ENCODE measurements around the gene GSK3A.

GSK3A gene

DNA sequence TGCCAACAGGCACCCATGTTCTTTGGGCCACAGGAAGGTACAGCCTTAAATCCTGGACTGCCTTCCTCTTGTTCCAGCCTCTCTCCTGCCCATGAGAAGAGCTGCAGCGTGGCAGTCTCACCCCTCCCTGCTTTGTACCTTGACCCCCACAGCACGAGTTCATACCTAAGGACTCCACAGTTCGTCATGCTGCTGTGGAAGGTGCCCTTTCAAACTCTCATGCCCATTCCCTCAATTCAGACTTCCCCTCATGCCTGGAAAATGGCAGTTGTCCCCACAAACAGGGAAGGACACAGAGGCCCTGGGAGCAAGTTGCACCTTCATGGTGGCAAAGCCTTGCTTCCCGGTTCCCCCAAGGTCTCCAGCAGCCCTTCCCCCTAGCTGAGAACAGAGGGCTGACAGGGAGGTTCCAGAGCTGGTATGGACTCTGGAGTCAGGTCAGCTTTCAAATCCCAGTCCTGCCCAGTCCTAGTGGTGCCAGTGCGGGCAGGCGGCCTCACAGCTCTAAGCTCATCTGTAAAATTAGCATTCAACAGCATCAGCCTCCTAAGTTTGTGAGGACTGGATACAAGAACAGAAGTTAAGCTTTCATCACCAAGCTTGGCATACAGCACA, 8.6 kb downstream of the GSK3A start:
- DNase-seq, result no peak
- Histone ChIP-seq H3K4me1 (no peaks in the 10 kb centered on the region), H3K9me3 (no peaks in the 10 kb centered on the region), H3K36me3 (peaks cover 57% of the 10 kb centered on the region), H3K4me3 (ENCODE audit: low read depth, low read length) (no peak overlapping the region), H3K27me3 (no peaks in the 10 kb centered on the region)
- TF ChIP-seq, protein P1, sequence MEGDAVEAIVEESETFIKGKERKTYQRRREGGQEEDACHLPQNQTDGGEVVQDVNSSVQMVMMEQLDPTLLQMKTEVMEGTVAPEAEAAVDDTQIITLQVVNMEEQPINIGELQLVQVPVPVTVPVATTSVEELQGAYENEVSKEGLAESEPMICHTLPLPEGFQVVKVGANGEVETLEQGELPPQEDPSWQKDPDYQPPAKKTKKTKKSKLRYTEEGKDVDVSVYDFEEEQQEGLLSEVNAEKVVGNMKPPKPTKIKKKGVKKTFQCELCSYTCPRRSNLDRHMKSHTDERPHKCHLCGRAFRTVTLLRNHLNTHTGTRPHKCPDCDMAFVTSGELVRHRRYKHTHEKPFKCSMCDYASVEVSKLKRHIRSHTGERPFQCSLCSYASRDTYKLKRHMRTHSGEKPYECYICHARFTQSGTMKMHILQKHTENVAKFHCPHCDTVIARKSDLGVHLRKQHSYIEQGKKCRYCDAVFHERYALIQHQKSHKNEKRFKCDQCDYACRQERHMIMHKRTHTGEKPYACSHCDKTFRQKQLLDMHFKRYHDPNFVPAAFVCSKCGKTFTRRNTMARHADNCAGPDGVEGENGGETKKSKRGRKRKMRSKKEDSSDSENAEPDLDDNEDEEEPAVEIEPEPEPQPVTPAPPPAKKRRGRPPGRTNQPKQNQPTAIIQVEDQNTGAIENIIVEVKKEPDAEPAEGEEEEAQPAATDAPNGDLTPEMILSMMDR (IDR thresholded peaks at IDR 0.05; ENCODE audit: low read depth, low read length), result no peak

GRCh38 chr19:42233106-42233505, 9.3 kb downstream of the GSK3A start:
- Histone ChIP-seq H3K36me3 (peaks cover 63% of the 10 kb centered on the region), H3K27me3 (no peaks in the 10 kb centered on the region), H3K4me3 (ENCODE audit: low read depth, low read length) (no peak overlapping the region), H3K9me3 (no peaks in the 10 kb centered on the region), H3K4me1 (no peaks in the 10 kb centered on the region)
- no peak for DNase-seq
- TF ChIP-seq, protein P1 (IDR thresholded peaks at IDR 0.05; ENCODE audit: low read depth, low read length), result no peak

GRCh38 chr19:42232435-42232834, 10.0 kb downstream of the GSK3A start:
- no peaks in the 10 kb centered on the region for H3K9me3 ChIP-seq
- DNase-seq, result no peak
- H3K27me3 ChIP-seq, result no peaks in the 10 kb centered on the region
- no peak overlapping the region for H3K4me3 ChIP-seq (ENCODE audit: low read depth, low read length)
- TF ChIP-seq, protein P1 (IDR thresholded peaks at IDR 0.05; ENCODE audit: low read depth, low read length), result no peak
- no peaks in the 10 kb centered on the region for H3K4me1 ChIP-seq
- peaks cover 68% of the 10 kb centered on the region for H3K36me3 ChIP-seq

GRCh38 chr19:42230571-42230970, 11.8 kb downstream of the GSK3A start:
- TF ChIP-seq, protein P1 (IDR thresholded peaks at IDR 0.05; ENCODE audit: low read depth, low read length), result no peak
- Histone ChIP-seq H3K4me1 (no peaks in the 10 kb centered on the region), H3K4me3 (ENCODE audit: low read depth, low read length) (no peak overlapping the region), H3K9me3 (no peaks in the 10 kb centered on the region), H3K27me3 (no peaks in the 10 kb centered on the region), H3K36me3 (peaks cover 76% of the 10 kb centered on the region)
- DNase-seq, result no peak

DNA sequence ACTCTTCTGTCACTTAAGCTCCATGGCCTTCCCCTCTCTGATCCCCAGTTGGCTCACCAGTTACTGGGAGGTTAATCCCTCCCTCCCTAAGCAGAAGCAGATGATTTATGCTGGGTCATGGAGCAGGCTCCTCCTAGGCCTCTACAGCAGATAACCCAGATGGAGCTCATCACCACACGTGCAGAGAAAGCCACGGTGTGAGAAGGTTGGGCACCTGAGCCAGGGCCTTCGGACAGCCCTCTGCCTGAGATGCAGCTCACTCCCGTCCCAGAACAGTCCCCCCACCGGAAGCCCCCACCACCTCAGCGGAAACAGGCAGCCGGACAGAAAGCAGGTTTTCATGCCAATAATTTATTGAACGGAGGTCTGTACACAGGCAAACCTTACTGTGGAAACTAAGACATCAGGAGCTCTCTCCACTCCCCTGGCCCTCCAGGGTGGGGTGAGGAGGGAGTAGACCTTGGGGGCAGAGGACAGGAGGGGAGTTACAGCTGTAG, 12.5 kb downstream of the GSK3A start:
- no peak for DNase-seq
- H3K9me3 ChIP-seq, result no peaks in the 10 kb centered on the region
- H3K36me3 ChIP-seq, result peaks cover 78% of the 10 kb centered on the region
- TF ChIP-seq, protein P1 (IDR thresholded peaks at IDR 0.05; ENCODE audit: low read depth, low read length), result no peak
- no peak overlapping the region for H3K4me3 ChIP-seq (ENCODE audit: low read depth, low read length)
- no peaks in the 10 kb centered on the region for H3K27me3 ChIP-seq
- no peaks in the 10 kb centered on the region for H3K4me1 ChIP-seq

DNA sequence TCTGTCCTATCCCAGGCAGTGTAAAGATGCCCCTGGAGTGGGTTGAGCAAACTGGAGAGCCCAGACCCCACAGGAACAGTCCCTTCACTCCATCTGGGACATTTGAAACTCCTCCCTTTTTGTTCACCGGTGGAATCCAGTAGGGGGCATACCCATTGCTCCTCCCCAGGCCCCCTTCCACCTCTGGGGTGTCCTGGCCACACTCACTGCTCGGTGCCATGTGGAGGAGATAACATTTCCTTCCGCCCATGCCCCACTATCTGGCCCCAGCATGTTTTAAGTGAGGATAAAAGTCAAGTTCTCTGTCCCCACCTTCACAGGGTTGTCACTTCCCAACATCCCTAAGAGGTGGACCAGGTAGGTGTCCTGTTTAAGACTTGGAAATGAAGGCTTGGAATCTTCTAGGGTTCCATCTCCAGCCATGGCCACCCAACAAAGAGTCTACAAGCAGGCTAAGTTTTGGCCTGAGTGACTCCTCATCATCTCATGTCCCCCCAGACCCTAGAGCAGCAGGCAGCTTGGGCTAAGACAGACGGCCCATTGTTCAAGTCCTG, 13.0 kb downstream of the GSK3A start:
- H3K4me3 ChIP-seq (ENCODE audit: low read depth, low read length), result no peak overlapping the region
- no peak for DNase-seq
- TF ChIP-seq, protein P1 (IDR thresholded peaks at IDR 0.05; ENCODE audit: low read depth, low read length), result no peak
- no peaks in the 10 kb centered on the region for H3K4me1 ChIP-seq
- H3K9me3 ChIP-seq, result no peaks in the 10 kb centered on the region
- H3K27me3 ChIP-seq, result no peaks in the 10 kb centered on the region
- peaks cover 79% of the 10 kb centered on the region for H3K36me3 ChIP-seq
